Ishikawa (cell line): ENCODE results near the gene FAM83E.

Experiments
- CEBPB ChIP-seq: IDR thresholded peaks from 2 replicates; pipeline ENCODE4 v1.6.1; 2012
- CREB1 ChIP-seq: IDR thresholded peaks from 2 replicates; pipeline ENCODE4 v1.6.1; 2012; ENCODE audit warnings: low read depth
- EGR1 ChIP-seq: IDR thresholded peaks from 2 replicates; pipeline ENCODE4 v1.6.1; 2012
- EP300 ChIP-seq: IDR thresholded peaks from 2 replicates; pipeline ENCODE4 v1.6.1; 2012; ENCODE audit warnings: borderline replicate concordance
- FOXM1 ChIP-seq: IDR thresholded peaks from 2 replicates; pipeline ENCODE4 v1.6.1; 2012; ENCODE audit warnings: low read depth, borderline replicate concordance
- NFIC ChIP-seq: IDR thresholded peaks from 2 replicates; pipeline ENCODE4 v1.6.1; 2012
- RAD21 ChIP-seq: IDR thresholded peaks from 2 replicates; pipeline ENCODE4 v1.6.1; 2012; ENCODE audit warnings: low read depth
- TAF1 ChIP-seq: IDR thresholded peaks from 2 replicates; pipeline ENCODE4 v1.6.1; 2012; ENCODE audit warnings: low read depth, mild to moderate bottlenecking
- TCF12 ChIP-seq: IDR thresholded peaks from 2 replicates; pipeline ENCODE4 v1.6.1; 2012; ENCODE audit warnings: low read depth
- TEAD4 ChIP-seq: IDR thresholded peaks from 2 replicates; pipeline ENCODE4 v1.6.1; 2012
- YY1 ChIP-seq: IDR thresholded peaks from 2 replicates; pipeline ENCODE4 v1.6.1; 2012; ENCODE audit warnings: low read depth
- ZBTB7A ChIP-seq: IDR thresholded peaks from 2 replicates; pipeline ENCODE4 v1.6.1; 2012; ENCODE audit warnings: low read depth
- TF ChIP-seq, protein P1 (sequence below): IDR thresholded peaks from 2 replicates; pipeline ENCODE4 v1.6.1; 2012
- TF ChIP-seq, protein P2 (sequence below): IDR thresholded peaks from 2 replicates; pipeline ENCODE4 v1.6.1; 2012; ENCODE audit warnings: low read depth, mild to moderate bottlenecking
- TF ChIP-seq, protein P3 (sequence below): IDR thresholded peaks from 2 replicates; pipeline ENCODE4 v1.6.1; 2012

FAM83E gene

DNA sequence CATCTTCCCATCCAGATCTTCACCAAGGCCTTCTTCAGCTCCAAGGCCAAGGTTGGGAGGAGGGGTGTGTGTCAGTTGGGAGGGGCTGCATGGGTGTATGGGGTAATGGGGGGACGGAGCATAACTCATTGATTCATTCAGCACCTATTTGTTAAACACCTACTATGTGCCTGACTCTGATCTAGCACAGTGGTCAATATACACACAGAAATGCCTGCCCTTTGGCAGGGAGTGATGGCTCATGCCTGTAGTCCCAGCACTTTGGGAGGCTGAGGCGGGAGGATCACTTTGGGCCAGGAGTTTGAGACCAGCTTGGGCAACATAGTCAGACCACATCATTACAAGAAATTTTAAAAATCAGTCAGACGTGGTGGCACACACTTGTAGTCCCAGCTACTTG is 27.5 kb downstream of the FAM83E start:
- no peak for TF ChIP-seq EP300
- no peak for TF ChIP-seq FOXM1
- TF ChIP-seq TCF12: no peak
- no peak for TF ChIP-seq TEAD4
- no peak for TF ChIP-seq CREB1

DNA sequence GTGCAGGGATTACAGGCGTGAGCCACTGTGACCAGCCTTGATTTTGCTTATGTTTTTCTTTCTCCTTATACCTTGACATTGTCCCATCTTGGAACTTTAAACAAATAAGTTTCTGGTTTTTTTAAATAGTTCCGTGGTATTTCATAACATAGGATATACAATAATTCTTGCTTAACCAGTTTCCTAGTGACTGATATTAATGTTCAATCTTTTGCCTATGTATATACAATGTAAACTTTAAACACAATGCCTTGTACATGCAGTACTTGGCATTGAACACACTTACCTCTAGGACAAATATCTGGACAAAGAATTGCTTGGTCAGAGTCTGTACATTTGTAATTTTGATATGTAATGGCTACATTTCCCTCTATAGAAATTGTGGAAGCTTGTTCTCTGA is 32.7 kb downstream of the FAM83E start:
- TF ChIP-seq, protein P1, sequence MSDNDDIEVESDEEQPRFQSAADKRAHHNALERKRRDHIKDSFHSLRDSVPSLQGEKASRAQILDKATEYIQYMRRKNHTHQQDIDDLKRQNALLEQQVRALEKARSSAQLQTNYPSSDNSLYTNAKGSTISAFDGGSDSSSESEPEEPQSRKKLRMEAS: no peak
- TF ChIP-seq TCF12: no peak
- TF ChIP-seq CREB1: no peak
- TF ChIP-seq FOXM1: no peak
- TF ChIP-seq YY1: no peak
- no peak for TF ChIP-seq RAD21
- no peak for TF ChIP-seq CEBPB
- TF ChIP-seq, protein P2, sequence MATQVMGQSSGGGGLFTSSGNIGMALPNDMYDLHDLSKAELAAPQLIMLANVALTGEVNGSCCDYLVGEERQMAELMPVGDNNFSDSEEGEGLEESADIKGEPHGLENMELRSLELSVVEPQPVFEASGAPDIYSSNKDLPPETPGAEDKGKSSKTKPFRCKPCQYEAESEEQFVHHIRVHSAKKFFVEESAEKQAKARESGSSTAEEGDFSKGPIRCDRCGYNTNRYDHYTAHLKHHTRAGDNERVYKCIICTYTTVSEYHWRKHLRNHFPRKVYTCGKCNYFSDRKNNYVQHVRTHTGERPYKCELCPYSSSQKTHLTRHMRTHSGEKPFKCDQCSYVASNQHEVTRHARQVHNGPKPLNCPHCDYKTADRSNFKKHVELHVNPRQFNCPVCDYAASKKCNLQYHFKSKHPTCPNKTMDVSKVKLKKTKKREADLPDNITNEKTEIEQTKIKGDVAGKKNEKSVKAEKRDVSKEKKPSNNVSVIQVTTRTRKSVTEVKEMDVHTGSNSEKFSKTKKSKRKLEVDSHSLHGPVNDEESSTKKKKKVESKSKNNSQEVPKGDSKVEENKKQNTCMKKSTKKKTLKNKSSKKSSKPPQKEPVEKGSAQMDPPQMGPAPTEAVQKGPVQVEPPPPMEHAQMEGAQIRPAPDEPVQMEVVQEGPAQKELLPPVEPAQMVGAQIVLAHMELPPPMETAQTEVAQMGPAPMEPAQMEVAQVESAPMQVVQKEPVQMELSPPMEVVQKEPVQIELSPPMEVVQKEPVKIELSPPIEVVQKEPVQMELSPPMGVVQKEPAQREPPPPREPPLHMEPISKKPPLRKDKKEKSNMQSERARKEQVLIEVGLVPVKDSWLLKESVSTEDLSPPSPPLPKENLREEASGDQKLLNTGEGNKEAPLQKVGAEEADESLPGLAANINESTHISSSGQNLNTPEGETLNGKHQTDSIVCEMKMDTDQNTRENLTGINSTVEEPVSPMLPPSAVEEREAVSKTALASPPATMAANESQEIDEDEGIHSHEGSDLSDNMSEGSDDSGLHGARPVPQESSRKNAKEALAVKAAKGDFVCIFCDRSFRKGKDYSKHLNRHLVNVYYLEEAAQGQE: no peak
- TF ChIP-seq ZBTB7A: no peak
- no peak for TF ChIP-seq NFIC
- no peak for TF ChIP-seq TEAD4
- TF ChIP-seq TAF1: no peak
- TF ChIP-seq, protein P3, sequence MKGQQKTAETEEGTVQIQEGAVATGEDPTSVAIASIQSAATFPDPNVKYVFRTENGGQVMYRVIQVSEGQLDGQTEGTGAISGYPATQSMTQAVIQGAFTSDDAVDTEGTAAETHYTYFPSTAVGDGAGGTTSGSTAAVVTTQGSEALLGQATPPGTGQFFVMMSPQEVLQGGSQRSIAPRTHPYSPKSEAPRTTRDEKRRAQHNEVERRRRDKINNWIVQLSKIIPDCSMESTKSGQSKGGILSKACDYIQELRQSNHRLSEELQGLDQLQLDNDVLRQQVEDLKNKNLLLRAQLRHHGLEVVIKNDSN: no peak
- TF ChIP-seq EP300: no peak
- TF ChIP-seq EGR1: no peak

DNA sequence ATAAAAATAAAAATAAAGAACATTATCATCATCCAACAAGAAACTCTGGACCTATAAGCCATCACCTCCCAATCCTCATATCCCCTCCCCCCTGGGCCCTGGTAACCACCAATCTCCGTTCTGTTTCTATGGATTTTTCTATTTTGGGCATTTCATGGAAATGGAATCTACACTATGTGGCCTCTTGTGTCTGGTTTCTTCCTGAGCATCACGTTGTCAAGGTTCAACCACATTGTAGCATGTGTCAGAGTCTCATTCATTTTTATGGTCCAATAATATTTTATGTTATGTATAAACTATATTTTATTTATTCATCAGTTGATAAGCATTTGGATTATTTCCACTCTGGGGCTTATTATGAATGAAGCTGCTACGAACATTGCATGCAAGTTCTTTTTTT is 36.0 kb downstream of the FAM83E start:
- no peak for TF ChIP-seq EP300
- TF ChIP-seq TCF12: no peak
- TF ChIP-seq, protein P3: no peak
- TF ChIP-seq NFIC: no peak
- TF ChIP-seq TEAD4: no peak
- no peak for TF ChIP-seq FOXM1
- TF ChIP-seq TAF1: no peak
- no peak for TF ChIP-seq ZBTB7A
- TF ChIP-seq EGR1: no peak
- TF ChIP-seq, protein P1: no peak
- TF ChIP-seq RAD21: no peak
- TF ChIP-seq YY1: no peak
- TF ChIP-seq, protein P2: no peak
- TF ChIP-seq CEBPB: no peak
- no peak for TF ChIP-seq CREB1

DNA sequence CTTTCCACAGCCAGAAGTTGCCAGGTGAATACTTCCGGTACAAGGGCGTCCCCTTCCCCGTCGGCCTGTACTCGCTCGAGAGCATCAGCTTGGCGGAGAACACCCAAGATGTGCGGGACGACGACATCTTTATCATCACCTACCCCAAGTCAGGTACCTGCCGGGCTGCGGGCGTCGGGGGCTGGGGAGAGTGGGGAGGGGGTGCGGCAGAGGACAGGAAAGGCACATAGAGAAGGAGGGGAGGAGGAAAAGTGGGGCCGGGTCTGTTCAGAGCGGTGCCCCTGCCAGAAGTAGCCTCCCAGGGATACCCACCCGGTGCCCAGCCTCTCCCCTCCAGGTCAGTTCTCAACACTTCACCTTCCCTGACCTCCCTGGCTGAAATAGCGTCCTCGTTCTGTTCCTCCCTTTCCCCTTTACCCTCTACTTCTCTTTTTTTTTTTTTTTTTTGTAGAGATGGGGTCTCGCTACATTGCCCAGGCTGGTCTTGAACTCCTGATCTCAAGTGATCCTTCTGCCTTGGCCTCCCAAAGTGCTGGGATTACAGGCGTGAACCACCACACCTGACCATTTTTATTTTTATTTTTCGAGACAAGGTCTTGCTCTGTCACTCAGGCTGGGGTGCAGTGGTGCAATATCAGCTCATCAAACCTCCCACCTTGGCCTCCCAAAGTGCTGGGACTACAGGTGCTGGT is 38.8 kb downstream of the FAM83E start:
- TF ChIP-seq YY1 (no peak), ZBTB7A (no peak), CEBPB (no peak), EP300 (no peak), EGR1 (no peak), TAF1 (no peak), CREB1 (no peak), TCF12 (no peak), FOXM1 (no peak), TEAD4 (no peak), NFIC (no peak), RAD21 (no peak)
- TF ChIP-seq, protein P2: no peak
- TF ChIP-seq, protein P3: no peak
- TF ChIP-seq, protein P1: no peak
